GM10248 (cell line): ENCODE data around the gene FRMD1.

Source experiments
- CTCF ChIA-PET: fragments of 300-600 bp; sonication (Branson Sonifier 250); formaldehyde crosslinking; extraction: SDS; loops from one replicate; lab custom pipeline; 2021; ENCODE audit warnings: antibody characterized with exemption; lab: Yijun Ruan, JAX
- POLR2A ChIA-PET: fragments of 350-650 bp; sonication (Branson Sonifier 250); formaldehyde crosslinking; extraction: SDS; loops from one replicate; lab custom pipeline; 2020; ENCODE audit warnings: antibody characterized with exemption; lab: Yijun Ruan, JAX
- DNase-seq: peaks from one replicate; pipeline ENCODE4 v3.0.0; 2012; ENCODE audit errors: extremely low spot score
- TF ChIP-seq, protein P1 (sequence below): IDR thresholded peaks from 2 replicates; pipeline ENCODE4 v1.5.1; 2012; ENCODE audit warnings: mild to moderate bottlenecking, low read depth; ENCODE audit errors: extremely low read depth, missing control alignments, control extremely low read depth

The FRMD1 gene

GRCh38 chr6:168092541-168092940 is 13.5 kb upstream of the FRMD1 start:
- ChIA-PET POLR2A (no interaction called here), CTCF (no interaction called here)
- TF ChIP-seq, protein P1, sequence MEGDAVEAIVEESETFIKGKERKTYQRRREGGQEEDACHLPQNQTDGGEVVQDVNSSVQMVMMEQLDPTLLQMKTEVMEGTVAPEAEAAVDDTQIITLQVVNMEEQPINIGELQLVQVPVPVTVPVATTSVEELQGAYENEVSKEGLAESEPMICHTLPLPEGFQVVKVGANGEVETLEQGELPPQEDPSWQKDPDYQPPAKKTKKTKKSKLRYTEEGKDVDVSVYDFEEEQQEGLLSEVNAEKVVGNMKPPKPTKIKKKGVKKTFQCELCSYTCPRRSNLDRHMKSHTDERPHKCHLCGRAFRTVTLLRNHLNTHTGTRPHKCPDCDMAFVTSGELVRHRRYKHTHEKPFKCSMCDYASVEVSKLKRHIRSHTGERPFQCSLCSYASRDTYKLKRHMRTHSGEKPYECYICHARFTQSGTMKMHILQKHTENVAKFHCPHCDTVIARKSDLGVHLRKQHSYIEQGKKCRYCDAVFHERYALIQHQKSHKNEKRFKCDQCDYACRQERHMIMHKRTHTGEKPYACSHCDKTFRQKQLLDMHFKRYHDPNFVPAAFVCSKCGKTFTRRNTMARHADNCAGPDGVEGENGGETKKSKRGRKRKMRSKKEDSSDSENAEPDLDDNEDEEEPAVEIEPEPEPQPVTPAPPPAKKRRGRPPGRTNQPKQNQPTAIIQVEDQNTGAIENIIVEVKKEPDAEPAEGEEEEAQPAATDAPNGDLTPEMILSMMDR = no peak
- no peak for DNase-seq

DNA sequence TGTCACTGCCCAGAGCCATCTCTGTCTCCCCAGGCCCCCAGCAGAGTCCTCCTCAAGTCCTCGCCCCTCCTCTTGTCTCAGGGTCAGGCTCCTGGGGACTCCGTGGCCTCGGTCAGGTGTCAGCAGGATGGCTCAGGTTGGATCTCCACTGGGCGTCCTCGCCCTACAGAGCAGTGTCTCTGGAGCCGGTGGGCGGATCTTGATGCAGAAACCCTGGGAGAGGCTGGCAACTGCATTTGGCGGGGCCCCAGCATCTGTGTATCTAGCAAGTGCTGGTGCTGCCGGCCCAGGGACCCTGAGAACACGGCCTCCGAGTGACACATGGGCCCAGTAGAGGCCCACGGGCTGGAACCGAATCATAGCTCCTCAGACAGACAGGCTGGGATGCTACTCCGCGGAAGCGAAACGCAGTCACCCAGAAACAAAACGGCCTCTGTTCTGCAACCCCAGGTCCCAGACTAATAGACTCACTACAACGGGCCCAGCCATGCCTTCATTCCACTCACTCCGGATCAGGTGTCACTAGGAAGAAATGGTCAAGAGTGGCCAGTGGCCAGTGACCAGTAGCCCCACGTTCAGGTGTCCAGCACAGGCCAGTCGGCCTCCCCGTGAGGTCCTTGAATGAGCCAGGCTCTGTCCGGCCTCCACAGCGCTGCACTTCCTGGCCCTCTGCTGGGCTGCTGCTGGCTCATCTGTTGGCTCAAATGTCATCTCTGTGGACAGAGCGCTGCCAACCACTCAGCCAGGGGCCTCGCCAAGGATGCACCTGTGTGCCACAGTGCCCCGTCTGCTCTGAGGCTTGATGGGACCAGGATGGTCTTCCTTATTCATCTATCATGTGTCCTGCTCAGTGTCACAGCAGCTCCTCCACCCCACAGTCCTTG is 12.6 kb upstream of the FRMD1 start:
- POLR2A ChIA-PET = no interaction called here
- DNase-seq = no peak
- TF ChIP-seq, protein P1 = no peak
- CTCF ChIA-PET = no interaction called here

GRCh38 chr6:168090706-168091105 is 11.7 kb upstream of the FRMD1 start:
- DNase-seq = no peak
- TF ChIP-seq, protein P1 = no peak
- ChIA-PET POLR2A (no interaction called here), CTCF (no interaction called here)

DNA sequence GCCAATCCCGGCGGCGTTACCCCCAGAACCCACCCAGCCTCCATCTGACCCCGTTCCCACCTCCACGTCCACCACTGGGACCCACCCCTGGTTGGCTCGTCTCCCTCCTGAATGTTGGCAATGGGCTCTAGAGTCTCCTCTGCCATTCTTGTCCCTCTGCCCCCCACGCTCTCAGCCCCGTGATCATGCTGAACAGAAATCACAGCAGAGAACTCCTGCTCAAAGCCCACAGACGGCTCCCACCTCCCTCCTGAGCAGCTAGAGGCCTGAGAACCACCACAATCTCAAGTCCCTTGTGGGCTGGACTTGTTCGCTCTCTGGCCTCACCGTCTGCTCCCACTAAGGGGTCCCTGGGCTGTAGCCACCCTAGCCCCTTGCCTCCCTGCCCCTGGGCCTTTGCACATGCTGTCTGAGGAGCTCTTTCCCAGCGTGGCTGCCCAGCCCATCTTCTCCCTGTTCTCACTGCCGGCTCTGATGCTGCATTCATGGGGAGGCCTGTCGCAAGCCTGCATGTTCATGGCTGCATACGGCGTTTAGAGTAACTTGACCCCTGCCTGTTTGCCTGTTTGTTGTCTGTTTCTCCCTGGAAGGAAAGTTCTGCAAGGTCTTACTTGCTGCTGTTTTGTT is 11.2 kb upstream of the FRMD1 start:
- CTCF ChIA-PET = no interaction called here

GRCh38 chr6:168089186-168090063 is 10.4 kb upstream of the FRMD1 start:
- DNase-seq = no peak
- ChIA-PET POLR2A (no interaction called here), CTCF (no interaction called here)
- TF ChIP-seq, protein P1 = no peak

More for the DNA sequence above, 11.2 kb upstream of the FRMD1 start:
- TF ChIP-seq, protein P1 = no peak
- no peak for DNase-seq
- POLR2A ChIA-PET = no interaction called here
